NCI-H128 (cell line): ENCODE results near the gene NAALADL2.
"Not testable (repeated sequence)": the region's sequence is repeated elsewhere in the genome, so short reads cannot be mapped to it uniquely, and the experiment has no call there.

Source experiments
- DNase-seq: peaks from one replicate; lab custom pipeline; 2025; ENCODE audit not compliant: unreplicated experiment; lab: John Stamatoyannopoulos, UW

The NAALADL2 gene

DNA sequence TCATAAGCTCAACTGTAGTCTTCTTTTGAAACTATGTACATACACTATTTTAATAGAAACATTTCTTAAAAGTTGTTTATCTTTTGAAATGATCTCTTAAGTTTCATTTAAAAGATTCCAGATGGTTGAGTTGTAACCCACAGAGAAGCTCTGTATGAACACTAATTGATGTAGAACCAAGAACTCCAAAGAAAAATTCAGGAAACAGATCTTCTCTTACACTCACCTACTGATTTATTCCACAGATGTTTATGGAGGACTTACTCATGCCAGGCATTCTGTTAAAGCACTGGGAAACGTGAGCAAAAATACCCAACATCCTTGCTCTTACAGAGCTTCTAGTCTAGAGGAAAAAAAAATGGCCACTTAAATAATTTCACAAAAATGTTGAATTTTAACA lies 551.1 kb downstream of the NAALADL2 start:
- DNase-seq: no peak

DNA sequence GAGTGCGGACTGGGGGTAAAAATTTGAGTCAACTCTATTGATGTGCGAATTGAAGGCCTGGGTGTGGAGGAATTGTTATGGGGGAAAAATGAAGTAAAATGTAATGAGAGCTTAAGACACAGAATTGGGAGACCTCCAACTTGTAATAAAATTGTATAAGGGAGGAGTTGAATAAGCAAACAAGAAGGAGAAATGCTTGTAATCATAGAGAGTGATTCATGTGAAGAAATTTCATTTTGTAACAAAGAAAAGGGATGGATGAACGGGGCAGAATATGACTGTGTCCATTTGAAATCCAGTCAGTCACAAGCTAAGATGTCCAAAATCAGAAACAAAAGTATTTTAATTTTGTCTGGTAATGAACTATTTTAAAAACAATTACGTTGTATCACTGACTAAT lies 552.3 kb downstream of the NAALADL2 start:
- DNase-seq: no peak

DNA sequence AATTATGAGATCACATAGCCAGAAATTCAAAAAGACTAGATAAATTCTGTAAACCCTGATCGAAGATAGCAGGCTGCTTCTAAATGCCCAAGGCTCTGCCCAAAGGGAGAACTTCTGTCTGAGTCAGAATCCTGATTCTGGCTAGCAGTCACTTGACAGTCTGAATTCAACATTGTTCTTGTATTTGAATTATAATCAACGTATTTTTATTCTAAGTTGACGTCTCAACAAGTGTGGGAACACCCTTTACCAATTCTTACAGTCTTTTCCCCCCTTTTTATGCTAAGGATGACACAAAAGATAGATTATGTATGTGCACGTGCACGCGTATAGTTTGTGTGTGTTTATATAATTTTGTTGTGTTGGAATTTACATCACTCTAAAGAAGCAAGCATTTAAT lies 552.8 kb downstream of the NAALADL2 start:
- no peak for DNase-seq

DNA sequence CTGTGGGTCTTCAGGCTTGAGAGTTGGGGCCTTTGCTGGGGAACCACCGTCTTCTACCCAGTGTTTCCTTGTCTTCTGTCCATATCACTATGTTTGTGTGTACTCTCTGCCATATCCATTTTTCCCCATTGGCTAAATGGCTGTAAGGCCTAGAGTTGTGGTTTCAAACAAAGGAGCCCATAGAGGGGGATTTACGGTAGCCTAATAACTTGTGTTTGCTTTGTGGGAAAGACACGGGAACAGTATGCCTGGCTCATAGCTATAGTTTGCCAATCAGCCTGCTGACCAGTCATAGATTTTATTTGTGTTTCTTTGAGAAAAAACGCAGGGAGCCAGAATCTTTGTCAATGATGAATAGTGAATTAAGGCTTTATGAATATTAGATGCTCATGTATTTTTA lies 554.8 kb downstream of the NAALADL2 start:
- DNase-seq: no peak

DNA sequence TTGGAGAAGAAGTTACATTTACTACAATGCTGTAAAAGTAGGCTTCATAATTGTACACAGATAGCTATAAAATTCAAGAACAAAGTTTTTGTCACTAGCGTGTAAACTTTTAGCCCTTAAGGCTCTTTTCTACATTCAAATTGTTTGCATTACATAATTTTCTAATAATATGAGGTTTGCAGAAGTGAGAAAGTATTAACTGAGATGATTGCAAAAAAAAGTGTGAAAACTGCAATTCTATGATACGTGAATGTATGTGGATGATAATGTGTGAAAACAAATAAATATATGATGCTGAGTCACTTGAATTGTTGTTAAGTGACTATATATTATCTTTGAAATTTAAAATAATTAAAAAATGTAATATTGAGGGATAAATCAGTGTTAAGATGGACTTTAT lies 557.5 kb downstream of the NAALADL2 start:
- DNase-seq: no peak

DNA sequence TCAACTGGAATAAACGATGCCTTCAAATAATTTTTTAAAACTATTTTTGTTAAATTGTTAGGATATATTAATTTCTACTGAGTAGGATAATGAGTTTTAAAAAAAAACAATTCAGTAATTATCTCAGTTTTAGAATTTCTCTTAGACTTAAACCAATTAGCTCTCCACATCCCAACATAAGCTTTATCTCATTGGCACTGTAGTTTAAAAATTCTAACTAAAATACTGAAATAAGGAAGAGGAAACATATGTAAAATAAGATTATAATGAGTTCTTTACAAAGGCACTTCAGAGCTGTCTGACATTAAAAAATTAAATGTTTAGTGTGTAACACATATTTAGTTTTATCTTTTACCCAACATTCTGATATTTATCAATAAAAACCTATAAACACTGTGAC lies 558.3 kb downstream of the NAALADL2 start:
- DNase-seq: no peak

DNA sequence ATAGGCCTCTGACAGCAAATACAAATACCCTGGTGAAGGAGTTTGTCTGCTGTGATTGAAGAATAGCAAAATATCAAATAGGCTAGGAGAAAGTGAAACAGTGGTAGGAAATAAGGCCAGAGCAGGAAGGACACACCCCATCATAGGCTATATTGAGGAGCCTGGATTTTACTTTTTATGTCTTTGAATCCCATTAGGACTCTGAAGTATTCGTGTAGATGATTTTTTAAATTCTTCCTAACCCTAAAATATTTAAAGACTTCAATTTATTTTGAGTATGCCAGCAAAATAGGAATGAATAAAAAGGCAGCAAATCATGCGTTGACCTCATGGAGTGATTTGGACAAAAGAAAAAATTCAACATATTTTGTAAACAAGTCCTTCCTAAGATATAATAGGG lies 562.8 kb downstream of the NAALADL2 start:
- DNase-seq: no peak

DNA sequence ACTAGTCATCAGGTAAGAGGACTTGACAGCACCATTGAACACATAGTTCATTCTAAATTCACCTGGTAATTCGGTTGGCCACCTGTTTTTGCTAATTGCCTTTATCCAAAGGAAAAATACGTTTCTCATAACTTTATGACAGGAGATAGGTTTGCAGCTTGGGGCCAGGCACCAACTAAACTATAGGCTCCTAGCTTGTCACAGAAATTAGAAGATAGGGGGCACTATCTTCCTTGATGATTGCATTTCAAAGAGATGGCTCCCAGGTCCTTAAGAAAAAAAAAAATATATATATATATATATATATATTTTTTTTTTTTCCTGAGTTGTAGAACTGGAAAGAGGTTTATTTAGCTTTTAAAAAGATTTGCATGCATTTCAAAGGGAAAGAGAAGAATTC lies 563.6 kb downstream of the NAALADL2 start:
- DNase-seq: no peak

DNA sequence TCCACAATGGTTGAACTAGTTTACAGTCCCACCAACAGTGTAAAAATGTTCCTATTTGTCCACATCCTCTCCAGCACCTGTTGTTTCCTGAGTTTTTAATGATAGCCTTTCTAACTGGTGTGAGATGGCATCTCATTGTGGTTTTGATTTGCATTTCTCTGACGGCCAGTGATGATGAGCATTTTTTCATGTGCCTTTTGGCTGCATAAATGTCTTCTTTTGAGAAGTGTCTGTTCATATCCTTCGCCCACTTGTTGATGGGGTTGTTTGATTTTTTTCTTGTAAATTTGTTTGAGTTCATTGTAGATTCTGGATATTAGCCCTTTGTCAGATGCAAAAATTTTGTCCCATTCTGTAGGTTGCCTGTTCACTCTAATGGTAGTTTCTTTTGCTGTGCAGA lies 564.7 kb downstream of the NAALADL2 start:
- not testable (repeated sequence) for DNase-seq

DNA sequence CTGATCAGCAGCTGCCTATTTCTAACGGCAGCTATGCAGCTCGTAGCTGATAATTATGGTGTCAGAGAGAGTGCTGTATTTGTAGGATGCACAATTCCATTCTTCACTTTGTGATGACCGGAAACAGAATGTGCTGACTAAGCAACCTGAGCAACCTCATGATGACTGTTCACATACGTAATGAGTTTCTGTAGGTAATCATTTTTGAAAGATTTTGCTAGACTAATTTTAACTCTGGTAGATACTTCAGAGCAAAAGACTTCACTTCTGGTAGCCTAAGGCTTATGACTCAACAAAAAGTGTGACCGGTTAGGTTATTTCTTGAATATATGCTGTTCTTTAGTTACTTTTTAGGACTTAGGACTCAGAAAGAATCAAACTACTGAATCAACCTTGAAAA lies 567.7 kb downstream of the NAALADL2 start:
- no peak for DNase-seq

DNA sequence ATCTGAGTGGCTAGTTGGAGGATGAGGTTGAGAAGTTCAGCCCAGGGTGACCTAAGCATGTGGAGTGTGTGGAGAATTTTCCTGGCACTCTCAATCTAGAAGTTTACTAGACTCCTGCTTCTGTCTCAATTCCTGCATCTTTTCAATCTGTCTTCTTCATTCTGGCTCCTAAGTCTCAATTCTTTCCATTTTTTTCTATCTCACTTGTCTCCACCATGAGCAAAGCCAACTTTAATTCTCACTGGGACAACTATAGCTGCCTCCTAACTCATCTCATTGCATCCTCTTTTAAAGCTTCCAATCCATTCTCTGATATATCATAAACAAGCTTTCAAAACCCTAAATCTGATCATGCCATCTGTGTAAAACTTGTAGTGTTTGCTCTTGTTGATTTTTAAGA lies 569.3 kb downstream of the NAALADL2 start:
- DNase-seq: no peak

DNA sequence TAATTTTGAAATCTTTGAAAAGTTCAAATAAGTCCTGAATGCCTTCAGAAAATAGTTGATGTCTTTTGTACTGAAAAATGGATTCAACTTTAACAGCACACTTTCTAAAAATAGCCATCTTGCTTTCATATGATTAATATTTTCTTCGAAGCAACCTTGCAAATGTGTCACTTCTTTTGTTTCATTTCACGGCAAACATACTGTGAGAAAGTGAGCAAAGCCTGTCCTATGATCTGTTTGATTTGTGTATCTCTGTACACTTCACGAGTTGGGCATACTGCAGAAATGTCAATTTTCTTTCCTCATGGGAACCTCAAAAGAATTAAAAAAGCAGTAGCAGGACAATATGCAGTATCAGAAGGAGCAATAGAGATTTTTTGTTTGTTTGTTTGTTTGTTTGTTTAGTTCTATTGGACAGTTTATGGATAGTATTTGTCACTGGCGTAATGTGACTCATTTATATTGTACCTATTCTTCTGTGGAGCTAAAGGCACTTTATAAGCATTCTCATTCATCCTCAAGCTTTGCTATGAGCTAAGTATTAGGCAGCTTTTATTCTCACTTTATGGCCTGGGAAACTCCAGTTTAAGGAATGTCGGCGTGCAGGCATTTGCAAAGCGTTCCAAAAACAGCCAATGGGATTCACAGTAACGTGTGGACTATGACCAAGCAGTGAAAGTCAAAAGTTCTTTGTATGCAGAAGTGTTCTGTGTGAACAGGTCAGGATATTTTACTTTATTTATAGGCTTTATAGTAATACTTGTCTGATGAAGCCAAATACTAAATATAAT lies 572.0 kb downstream of the NAALADL2 start:
- no peak for DNase-seq

DNA sequence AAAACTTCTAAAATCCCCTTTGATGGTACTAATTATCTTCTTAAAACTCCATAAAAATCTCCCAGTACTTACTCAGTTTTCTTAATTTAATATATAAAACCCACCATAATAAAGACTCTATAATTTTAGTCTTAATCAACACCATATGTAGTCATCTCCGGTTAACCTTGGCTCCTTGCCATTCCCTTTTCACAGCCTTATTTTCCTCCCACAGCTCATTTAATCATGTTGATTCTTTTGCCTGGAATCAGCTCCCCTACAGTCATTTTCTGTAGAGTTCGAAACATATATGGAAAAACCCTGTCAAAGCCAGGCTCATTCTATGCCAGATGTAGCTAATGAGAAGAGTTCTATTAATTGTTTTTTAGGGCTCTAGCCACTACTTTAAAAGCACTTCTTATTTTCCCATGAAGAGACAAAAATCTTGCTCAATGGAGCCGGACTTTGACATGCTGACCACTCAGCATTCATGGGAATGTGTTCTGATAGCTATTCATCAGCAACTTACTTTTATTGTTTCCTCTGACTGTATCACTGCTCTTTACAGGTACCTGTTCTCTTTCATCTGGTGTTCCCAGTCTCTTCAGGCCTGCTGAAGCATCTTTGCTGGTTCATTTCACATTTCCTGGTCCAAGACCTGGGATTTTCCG lies 573.4 kb downstream of the NAALADL2 start:
- DNase-seq: no peak

DNA sequence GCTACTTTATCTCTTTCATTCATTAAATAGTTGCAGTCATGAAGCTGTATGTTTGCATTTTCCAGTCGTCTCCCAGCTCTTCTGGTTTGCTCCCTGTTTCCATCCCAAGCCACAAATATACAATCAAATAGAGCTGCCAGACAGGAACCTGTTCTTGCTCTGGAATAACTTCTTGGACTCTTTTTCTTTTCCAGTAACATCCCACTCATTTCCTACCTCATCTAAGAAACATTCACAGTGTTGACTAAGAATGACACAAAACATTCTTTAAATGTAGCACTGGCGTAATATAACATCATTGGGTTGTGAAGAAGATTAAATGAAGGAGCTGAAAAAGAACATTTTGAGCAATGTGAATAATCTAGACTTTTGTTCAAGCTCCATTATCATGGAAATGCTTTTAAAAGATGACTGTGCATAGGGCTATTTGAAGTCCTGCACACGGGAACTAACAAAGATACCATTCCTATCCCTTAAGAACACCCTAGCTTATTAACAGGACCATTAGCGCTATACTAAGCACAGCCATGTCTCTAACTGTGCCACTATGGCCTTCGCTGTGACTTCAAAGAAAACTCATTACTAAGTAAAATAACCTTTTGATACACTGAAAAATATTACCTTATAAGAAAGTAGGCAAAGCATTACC lies 574.0 kb downstream of the NAALADL2 start:
- no peak for DNase-seq

DNA sequence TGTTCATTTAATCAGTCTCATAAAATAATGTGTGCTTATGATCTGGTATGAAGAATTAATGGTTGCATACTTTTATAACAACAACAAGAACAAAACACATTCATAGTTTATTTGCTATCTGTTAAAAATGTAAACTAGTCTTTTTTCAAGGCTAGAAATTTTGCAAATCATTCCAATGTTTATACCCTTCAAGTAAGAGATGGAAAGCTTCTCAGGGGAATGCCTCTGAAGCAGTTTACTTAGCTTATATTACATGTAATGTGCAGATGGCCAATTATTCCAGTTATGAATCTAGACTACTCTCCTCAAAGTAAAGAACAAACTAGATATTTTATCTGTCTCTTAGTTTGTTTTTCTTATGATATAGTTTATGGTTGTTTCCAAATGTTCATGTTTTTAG lies 575.4 kb downstream of the NAALADL2 start:
- DNase-seq: no peak

DNA sequence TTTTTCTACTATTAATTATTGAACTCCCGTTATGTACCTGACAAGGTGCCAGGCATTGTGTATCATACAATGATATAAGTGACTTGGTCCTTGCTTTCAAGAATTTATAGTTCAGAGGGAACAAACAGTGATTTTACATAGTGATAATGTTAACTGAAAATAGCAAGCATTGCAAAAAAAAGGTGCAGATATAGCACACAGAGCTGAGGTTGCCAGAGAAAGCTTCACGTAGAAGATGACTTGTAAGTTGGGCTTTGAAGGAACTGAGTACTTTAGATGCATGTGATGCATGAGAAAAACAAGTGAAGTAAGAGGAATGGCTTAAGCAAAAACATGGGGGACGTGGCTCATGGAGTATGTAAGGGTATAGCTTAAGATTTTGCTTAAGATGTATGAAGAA lies 584.5 kb downstream of the NAALADL2 start:
- no peak for DNase-seq

DNA sequence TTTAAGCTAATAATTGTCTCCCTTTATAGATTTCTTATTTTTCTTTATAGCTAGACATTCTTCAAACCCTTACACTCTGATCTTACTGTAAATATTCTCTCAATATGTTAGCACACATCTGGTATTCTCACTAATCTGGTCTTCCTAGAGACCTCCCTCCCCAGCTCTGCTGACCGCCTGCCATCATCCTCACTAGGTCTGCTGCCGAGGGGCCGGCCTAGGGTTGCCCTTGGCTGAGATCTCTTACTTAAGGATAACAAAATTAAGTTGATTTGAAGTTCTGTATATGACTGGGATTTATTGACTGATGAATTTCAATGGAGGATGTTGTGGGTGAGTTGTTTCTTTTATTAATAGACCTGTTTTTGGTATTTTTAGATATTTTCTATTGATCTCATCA lies 586.6 kb downstream of the NAALADL2 start:
- DNase-seq: no peak

DNA sequence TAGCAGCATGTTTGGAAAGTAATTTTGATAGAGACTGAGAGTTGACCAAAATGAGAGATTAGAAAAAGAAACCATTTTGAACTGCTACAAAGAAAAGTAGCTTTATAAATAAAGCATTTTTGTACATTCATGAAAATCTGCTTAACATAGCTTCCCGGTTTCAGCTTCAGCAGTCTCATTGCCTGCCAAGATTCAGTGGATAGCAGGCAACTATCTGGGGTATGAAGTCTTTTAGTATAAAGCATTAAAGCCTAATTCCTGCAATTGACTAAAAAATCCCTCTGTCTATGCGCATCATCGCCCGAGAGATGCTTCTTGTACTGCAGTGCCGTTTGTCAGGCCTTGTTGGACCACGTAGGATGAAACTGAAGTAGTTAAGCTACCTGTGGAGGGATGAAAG lies 588.4 kb downstream of the NAALADL2 start:
- DNase-seq: no peak

DNA sequence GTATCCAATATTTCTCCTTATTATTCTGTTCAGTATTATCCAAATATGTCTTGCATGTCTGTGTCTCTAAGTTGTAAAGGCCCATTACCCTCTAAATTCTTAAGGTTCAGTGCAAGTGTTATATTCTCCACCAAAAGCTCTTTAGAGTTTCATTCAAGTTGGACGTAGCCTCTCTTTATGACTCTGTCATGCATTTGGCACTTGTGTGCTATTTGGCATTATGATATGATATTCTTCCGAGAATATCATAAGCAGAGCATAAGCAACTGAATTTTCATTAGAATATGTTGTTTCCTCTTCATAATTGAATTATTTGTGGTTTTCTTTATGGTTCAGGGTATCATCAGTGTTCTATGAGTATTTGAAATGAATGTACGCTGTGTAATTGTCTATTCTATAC lies 594.2 kb downstream of the NAALADL2 start:
- DNase-seq: no peak

DNA sequence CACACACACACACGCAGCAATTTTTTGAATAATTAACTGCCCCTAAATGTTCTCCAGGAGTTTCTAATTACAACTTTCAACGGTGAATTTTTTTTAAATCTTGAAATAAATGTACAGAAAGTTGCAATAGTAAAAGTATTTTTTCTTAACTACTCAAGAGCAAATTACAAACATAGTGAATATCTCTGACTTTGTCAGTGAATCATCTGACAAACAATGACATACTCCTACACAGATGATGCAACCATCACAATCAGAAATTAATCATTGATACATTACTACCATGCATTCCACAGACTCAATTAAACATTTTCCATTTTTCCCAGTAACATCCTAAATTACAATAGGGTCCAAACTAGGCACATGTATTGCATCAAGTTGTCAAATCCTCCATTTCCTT lies 597.3 kb downstream of the NAALADL2 start:
- no peak for DNase-seq

DNA sequence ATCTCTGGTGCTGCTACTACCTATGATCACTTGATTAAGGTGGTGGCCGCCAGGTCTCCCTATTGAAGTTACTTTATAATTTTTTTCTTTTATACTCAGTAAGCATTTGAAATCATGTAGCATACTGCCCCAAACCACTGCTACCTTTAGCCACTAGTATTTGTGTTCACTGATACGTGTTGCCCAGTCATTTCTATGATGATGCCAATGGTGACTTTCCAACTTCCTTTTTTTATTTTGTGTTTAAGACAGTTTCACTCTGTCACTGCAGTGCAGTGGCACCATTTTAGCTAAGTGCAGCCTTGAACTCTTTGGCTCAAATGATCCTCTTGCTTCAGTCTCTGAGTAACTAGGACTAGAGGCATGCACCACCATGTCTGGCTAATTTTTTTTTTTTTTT lies 598.2 kb downstream of the NAALADL2 start:
- no peak for DNase-seq

DNA sequence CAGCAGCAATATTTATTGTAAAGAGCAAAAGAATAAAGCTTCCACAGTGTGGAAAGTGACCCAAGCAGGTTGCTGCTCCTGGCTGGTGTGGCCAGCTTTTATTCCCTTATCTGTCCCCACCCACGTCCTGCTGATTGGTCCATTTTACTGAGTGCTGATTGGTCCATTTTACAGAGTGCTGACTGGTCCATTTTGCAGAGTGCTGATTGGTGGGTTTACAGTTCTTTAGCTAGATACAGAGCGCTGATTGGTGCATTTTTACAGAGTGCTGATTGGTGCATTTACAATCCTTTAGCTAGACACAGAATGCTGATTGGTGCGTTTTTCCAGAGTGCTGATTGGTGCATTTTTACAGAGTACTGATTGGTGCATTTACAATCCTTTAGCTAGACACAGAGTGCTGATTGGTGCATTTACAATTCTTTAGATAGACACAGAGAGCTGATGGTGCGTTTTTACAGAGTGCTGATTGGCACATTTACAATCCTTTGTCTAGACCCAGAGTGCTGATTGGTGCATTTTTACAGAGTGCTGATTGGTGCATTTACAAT lies 601.8 kb downstream of the NAALADL2 start:
- DNase-seq: not testable (repeated sequence)
